GM15510 (cell line): ENCODE measurements around the gene GMDS.

Source experiments
- POLR2A ChIP-seq: IDR thresholded peaks from 3 replicates; pipeline ENCODE4 v1.6.1; 2011; ENCODE audit warnings: borderline replicate concordance; ENCODE audit not compliant: insufficient read length; ENCODE audit errors: extremely low read depth

Gene GMDS

DNA sequence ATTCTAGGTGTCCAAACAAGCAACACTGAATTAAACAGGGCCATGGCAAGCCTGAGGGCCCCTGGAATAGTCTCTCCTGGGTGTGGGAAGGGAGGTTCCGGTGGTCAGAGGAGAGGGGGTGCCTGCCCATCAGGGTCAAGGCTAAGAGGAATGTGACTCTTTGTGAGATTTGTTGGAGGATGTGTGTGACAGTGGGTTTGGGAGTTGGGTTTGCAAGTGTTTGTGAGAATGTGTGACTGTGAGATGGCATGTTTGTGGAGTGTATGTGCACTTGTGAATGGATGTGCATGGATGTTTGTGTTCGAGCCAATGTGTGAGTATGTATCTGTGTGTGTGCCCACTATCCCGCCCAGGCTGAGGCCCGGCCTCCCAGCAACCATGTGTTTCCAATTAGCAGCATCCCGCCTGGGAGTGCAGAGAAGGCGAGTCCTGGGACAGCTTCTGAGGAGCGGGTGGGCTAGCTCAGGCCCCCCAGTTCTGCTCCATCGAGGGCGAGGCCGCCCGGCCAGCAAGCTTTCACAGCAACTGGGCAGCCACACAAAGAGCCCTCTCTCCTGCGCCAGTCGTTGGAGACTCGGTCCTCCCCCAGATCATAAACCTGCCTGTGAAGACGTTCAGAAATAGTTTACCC is 623.1 kb downstream of the GMDS start:
- no peak for TF ChIP-seq POLR2A

DNA sequence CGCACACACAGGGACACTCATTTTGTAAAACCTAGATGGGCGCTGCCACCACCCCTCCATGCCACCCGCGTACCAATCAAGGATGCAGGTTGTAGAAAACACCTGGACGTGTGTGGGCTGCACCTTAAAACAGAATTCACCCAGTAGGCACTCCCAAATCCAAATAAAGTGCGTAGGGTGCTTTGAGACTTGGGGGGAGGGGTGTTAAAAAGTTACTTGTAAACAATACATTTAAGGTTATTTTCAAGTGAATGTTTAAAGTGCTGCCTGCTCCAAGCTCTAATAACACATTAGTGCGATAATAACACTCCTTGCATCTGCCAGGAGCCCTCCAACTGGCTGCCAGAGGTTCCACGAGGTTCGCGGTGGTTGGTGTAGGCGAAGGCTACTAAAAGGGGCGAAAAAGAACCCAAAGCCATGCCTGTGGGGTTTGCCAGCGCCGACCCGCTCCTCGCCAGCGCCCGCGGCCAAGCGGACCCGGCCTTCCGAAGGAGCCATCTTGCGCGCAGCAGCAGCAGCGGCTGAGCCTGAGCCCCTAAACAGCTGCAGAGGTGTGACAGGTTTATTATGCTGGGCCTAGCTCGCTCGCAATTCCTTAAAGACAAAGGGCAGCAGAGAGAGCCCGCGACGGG is 624.2 kb downstream of the GMDS start:
- no peak for TF ChIP-seq POLR2A

DNA sequence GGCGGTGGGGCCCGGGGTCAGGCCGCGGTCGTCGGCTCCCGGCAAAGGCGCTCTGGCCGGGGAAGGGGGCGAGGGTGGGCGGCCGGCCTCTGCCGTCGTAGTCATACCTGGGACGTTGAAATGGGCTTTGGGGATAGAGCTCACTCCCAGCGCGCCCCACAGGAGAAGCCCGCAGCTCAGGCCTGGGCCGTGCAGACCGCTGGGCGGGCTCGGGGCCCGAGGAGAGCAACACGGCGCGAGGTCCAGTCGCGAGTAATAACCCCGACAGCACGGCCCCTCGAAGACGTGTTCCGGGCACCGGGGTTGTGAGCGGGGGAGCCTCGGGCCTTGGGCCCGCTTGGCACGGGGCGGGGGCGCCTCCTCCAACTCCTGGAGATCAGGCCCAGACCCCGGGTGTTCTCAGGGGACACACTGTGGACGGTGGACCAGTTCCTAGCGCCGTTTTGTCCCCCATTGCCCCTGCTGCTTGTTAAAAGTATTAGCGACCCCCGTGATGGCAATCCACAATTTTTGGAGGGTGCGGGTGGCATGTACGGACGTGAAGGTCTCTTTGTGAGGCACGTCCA is 624.8 kb downstream of the GMDS start:
- TF ChIP-seq POLR2A: no peak

DNA sequence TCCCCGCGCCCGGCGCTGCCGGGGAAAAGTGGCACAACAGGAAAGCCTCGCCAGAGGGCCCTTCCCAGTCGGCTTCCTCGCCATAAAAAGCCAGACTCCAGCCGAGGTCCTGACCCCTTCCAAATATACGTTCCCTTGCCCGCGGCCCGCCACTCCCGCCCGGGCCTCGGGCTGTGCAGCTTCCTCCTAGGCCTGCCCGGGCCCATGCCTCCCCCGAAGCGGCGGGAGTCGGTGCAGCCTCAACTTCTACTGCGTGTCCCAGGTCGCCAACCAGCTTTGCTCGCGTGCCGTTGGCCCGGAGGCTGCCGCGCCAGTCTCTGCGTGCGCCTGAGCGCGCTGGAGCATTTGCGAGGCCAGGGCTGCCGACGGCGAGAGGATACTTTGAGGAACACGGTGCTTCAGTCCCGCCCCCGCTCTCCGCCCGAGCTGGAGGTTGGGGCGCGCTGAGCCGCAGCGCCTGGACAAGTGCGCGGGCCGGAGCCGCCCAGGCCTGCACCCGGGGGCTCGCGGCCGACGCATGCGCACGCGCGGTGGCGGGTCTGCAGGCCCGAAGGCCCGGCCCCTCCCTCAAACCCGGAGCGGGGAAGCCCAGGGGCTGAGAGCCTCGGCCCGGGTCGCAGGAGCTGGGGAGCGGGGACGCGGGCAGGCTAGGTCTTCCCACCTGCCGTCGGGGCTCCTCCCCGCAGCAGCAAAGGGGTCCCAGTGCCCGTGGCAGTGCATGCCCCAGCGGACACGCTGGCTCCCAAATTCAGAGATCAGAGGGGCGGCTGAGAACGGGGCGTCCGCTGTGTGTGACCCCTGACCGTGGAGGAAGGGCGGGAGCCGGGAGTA is 625.5 kb downstream of the GMDS start:
- no peak for TF ChIP-seq POLR2A

DNA sequence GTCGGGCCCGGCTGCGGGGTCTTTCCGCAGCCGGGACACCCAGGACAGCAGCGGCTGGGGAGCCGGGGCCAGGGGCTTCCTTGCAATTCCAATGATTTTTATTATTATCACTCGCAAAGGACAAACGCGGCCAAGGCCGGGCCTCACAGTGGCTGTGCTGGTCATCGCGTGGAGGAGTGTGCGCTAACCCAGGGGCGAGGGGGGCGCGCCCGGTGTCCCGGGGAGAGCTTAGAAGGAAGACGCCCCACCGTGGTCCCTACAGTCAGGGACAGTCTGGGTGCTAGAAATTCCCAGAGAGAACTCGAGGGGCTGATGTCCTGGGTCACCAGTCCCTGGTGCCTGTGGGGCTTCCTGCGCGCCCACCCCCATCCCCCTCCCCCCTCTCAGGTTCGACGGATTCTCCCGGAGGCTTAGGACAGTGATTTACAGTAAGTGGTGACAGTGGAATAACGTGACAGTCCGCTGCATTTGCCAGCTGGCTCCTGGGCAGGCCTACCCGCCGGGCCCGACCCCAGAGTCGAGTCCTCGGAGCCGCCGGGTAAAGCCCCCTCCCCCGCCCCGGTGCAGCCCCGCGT is 626.2 kb downstream of the GMDS start:
- TF ChIP-seq POLR2A: no peak

DNA sequence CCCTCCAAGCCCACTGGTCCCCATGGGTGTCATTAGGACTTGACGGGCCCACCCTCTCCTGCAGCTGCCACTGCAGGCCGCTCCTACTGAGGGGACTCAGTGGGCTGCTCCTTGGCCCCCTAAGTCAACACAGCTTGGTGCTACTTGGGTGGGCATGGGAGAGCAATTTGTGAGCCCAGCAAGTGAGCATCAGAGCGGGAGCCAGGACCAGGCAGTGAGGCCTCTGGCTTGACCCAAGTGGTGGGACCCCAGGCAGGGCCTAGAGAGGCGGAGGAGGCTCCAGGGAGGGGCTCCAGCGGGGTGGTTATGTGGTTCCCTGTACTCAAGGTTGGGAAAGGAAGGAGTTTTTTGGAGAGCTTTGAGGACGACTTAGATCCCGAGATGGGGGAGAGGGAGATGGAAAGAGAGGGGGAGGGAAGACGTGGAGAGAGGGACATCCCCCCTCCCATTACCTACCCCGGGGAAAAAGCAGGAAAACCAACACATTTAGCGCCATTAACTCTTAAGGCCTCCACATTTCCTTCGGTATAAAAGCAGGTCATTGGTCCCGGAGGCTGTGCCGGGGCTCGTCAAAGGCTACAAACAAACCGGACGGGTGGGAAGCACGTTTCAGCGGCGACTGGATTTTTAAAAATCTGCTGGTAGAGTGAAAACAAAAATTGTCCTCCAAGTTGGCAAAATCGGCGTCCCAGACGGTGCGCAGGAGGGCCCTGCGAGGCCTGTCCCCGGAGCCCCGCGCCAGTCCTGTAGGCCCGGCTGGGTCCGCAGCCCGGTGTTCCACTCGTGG is 626.9 kb downstream of the GMDS start:
- no peak for TF ChIP-seq POLR2A

DNA sequence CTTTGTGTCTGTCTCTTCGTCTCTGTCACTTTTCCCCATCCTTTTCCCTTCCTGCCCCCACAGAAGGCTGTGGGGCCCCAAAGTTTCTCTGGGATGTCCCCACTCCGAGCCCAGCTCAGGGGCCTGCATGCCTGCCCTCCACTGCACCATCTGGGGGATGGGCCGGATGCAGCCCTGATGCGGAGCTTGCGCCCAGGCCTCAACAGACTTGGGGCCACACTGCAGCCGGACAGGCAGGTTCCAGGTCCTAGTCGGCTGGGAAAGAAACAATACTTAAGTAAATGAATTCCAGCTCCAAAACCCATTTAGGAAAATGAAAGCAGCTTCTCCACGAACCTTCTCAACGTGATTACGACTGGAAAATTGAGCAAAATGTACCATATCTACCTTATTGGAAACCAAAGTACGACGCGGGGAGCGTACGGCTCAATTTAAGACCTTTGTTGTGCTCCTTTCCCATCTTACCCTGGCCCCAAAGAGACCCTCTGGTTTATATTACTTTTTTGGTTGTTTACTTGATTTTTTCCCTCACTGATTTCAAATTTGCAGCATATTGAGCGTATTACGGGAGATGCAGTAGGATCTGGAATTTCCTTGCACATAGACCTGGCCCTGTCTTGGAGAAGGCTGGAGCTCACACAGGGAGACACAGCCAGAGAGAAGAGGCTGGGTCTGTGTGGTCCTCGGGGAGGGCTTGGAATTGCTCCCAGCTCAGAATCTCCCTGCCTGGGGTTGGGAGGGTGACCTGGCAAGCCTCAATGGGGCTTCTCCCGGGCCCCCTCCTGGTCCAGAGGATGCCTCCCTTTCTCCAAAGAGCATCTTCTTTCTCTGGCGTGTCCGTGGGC is 627.7 kb downstream of the GMDS start:
- no peak for TF ChIP-seq POLR2A

DNA sequence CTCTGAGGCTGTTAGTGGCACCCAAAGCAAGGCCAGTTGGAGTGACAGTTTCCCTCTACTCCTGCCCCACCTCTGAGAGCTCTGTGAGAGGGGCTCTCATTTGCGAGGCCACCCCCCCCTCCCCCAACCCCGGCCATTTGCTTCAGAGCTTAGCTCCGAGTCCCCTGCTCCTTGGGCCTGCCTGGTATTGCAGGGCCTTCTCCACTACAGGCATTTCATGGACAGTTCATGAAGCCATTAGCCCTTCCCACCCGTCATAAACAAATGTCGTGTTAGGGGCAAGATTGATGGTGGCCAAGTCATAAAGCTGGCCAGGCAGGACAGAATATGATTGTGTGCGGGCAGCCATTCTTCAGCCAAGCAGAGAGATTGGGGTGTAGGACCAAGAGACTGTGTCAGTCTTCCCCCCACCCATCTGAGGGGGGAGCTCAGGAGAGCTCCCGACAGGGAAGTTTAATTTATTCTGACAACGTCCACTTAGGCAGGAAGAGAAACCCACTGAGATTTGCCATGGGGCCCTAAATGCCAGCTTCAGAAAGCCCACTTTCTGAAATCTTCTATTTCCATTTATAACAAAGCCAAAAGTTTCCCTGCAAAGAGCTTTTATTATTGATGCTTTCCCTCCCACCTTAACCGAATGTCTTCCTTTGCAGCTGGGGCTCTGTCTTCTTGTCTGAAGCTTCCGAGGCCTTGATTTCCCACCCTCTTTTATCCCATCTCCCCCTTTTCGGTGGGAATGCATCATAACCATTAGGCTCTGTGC is 628.5 kb downstream of the GMDS start:
- TF ChIP-seq POLR2A: no peak

DNA sequence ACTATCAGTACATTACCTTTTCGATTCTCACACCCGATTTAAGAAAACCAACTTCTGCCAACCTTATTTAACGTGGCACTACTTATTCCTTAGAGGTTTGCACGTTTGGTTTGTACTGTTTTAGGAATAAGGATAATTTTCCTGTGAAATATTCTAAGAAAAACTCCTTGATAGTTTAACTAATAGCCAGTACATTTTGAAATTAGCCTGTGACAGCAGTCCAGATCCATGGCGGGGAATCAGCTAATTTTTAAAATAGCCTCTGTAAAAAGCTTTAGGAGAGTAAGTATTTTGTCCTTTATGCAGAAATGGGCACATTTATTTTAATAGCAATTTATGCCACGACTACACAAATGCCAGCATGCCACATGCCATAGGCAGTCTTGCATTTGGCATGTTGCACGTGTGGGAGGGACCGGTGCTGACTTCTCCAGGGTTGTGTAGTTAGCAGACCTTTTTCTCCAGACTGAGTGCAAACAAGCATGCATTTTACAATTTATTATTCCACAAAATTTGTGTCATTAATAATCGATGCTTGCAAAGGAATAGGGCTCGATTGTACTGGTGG is 629.5 kb downstream of the GMDS start:
- TF ChIP-seq POLR2A: no peak

DNA sequence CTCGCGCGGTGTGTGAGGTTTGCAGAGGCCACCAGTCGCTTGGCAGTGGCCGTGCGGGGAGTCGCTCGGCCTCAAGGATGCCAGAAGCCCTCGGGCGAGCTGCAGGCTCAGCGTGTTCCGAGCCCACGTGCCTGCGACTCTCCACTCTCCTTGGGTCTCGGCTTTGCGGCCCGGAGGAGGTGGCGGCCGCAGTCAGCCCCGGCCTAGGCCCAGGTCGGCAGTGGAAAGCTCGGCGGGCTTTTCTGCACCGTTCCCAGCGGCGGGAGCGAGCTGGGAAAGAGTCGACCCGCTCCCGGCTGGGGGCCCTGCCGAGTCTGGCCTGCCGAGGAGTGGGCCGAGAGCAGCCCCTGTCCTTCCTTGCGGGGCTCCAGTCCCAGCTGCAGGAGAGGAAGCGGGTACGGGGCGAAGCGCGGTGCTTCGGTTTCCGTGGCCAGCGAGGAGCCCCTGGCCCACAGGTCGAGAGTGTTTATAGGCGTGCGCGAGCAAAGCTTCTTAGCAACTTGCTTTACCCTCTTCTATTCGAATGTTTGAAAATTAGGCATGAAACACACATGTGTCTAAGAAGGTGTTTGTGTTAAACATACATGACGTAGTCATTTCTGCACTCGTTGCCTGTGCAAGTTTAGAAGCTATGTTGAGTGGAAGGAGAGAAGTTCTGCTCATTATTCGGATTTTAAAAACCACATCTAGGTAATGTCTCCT is 630.1 kb downstream of the GMDS start:
- TF ChIP-seq POLR2A: no peak

DNA sequence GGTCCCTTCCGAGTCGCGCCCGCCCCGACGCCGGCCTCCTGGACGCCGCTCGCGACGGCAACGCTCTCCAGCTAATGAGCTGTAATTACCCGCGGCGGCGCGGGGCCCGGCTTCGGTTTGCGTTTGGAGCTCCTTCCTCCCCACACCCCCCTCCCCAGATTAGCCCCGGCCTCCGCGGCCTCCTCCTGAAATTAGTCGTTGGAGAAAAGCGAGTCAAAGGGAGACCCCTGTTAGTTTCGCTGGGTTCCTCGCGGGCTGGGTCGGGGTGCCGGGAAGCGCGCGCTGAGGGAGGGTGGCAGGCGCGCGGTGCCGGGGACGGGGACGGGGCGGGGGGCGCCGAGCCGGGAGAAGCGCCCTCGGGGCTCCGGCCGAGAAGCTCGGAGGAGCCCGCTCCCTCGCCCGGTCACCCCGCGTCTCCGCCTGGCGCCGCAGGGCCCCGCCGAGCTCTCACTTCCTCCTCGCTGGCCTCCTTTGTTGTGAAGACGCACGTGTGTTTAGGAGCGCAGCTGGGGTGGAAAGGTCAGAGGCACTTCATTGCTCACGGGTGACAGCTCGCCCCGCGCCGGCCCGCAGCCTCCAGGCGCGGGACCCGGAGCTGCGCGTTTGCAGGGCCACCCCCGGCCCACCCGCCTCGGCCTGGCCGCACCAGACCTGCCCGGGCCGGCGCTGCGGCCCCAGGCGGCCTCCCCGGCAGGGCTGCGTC is 630.8 kb downstream of the GMDS start:
- TF ChIP-seq POLR2A: no peak
